GM21528 (cell line): ENCODE data around the gene IMPACT.
A peak's percentile ranks its signal among the peaks of the same experiment; 100 is the strongest.

Experiments
- ATAC-seq: cut with Tn5 transposase; IDR thresholded peaks from one replicate; pipeline ENCODE4 v1.9.1; 2021; ENCODE audit warnings: mild to moderate bottlenecking, moderate library complexity; ENCODE audit not compliant: unreplicated experiment, low FRiP score

Gene IMPACT

DNA sequence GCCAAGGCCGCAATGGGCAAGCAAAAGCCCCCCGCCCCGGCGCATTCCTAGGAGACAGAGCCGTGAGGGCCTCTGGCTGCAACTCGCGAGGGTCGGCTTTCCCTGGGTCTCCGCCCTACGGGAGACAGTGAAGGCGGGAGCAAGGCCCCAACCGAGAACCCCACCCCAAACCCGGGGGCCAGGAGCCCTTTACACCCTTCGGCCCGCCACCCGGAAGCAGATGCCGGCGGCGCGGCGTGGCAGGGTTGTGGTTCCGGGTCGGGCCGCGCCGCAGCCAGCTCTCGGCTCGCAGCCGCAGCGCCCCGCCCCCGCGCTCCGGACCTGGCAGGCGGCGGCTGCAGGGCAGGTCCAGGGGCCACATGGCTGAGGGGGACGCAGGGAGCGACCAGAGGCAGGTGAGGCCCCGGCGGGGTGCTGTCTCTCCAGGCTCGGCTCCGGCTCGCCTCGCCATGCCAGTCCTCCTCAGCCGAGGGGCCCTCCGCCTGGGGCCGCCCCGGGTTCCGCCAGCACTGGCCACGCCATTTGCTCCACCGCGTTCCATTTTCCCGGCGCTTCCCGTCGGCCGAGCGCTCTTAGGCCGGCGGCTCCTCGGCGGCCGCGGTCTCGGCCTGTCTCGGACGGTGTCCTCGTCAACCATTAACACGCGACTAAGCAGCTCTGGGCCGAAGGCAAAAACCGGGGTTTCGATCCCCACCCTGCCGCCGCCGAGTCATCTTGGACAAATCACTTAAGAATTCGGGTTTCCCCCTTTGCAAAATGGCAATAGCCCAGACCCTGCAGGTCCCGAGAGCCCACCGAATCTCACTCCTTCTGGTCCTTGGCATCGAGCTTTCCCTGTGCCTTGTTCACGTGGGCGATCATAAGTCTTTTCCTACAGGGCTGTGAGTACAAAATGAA lies at the start of gene IMPACT:
TSS of gene IMPACT (plus strand) at position 273 of the 897 bp plus-strand sequence. CDS start at position 360, 87 bp downstream.
- ATAC-seq = peak; percentile 86

DNA sequence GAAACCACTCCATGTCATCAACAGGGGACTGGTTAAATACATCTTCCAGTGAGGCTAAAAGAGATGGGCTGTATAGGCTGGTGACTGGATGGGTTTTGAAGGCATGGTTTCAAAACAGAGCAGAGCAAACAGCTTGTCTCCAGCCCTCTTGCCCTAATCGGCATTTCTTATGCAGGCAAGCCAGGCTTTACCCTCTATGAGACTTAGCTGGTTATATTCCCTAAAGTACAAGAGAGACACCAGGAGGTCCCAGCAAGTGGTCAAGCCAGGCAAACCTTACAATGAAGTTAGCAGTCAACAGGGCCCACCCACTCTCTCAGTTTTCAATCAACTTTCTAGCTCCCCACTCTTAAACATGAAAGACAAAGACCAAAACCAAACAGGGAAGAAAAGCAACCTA lies 47.9 kb upstream of the IMPACT start:
- ATAC-seq = no peak

DNA sequence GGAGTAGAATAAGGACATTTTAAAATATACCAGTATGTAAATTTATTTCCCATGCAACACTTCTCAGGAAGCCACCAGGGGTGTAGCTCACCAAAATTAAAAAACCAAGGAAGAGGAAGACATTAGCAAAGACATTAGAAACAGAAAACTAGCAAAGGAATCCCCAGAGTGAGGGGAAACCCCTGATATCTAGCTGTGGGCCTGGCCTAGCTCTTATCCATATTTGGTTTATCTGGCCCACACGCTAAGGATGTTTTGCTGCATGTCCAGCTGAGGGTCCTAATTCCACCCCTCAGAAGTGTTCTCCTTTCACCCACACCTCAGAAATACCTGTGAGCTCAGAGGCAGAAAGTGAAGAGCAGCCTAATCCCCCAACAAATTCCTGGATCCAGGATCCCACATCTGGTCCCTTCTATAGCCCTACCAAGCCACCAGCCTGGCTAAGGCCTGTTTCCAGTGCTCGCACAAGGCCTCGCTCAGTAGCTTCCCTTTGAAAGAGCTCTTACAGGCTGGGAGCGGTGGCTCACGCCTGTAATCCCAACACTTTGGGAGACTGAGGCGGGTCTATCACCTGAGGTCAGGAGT lies 46.2 kb upstream of the IMPACT start:
- no peak for ATAC-seq

- ATAC-seq = no peak
Measured at GRCh38 chr18:24381126-24381525, 45.3 kb upstream of the IMPACT start.

- no peak for ATAC-seq
Measured at GRCh38 chr18:24386681-24387080, 39.8 kb upstream of the IMPACT start.

- no peak for ATAC-seq
Measured at GRCh38 chr18:24388957-24389356, 37.5 kb upstream of the IMPACT start.

DNA sequence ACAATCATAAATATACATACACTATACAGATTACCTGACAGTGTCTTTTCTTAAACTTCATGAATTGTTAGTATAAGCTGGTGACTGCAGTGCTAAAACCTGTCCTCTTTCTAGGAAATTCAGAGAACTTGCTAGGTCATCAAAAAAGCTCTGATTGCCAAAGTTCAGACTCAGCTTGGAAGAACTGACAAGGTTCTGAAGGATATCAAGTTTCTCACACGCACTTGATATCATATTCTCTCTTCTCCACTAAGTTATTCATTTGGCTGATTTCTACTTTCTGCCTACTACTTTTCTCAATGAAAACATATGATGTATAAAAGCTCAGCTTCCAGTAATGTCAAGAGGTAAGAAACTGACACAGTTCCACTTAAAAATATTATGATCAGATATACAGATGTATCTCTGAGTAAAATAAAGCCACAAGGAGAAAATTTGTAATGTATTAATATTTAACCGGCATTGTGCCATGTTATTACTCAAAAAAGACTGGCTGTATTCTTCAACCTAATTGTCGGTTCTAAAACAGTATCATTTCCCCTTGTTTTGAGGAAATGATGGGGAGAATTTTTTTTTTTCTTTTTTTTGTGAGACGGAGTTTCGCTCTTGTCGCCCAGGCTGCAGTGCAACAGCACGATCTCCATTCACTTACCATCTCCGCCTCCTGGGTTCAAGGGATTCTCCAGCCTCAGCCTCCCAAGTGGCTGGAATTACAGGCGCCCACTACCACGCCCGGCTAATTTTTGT lies 31.2 kb upstream of the IMPACT start:
- no peak for ATAC-seq

DNA sequence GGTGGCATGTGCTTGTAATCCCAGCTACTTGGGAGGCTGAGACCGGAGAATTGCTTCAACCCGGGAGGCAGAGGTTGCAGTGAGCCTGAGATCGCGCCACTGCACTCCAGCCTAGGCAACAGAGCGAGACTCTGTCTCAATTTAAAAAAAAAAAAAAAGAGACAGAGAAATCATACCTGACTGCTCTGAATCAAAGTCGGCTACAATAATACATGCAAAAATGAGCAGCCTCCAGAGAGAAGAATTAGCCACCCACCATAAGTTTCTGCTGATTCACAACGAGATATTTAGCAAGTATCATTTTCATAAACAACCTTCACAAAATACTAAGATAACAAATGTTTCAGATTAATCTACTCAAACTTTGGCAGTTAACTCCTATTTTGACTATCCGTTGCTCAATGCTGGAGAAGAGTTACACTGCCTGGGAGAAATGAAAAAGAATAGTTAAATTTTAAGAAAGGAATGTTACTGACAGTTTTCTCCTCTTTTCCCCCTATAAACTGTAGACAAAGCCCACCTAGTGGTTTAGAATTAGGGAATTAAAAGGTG lies 30.3 kb upstream of the IMPACT start:
- no peak for ATAC-seq

DNA sequence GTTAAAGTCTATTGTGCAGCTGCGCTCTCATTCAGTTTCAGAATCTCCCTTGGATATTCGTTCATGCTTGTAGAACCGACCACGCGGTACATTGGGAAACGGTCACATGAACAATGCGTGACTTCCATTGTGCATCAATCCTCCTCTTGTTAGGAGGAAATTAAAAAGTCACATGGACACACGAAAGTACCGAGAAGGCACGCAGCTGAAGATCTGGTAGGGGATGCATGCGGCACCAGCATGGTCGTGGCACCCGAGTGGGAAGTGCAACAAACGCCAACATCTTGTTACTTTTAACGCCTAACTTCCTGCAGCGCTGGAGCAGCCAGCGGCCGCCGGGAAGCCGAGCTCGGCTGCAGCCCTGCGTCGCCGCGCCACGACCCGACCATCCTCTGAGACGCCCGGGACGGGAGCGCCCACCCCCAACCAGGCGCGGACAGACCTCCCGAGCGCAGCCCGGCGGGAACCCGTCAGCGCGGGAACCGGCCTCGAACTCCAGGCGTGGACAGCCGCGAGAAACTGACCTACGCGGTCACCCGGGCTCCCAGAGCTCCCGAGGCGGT lies 29.3 kb upstream of the IMPACT start:
- no peak for ATAC-seq

DNA sequence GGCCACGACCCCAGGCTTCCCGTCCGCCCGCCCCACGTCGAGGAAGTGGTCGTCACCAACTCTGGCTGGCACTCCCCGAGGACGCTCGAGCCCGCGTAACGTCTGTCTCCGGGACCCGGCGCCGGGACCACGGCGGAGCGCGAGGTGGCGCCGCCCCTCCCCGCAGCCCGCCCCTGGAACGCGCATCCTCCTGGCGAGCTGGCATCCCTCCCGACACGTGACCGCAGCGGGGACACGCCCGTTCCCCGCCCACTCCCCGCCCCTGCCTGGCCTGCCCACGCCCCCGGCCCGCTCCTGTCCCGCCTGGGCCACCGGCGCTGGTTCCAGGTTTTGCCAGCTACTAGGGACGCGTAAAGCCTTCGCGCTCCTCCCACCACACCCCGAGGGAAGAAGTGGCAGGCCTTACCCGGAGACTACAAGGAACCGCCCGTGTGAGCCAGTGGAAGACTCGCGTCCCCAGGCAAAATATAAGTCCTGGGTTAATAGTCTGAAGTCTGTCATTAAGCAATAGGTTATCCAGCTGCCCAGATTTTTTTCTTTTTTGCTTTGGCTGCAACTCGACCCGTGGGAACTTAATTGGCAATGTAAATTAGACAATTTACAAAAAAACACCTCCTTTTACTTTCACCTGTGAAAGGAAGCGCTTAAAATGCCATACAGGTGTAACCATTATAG lies 28.6 kb upstream of the IMPACT start, which contains the start of gene OSBPL1A:
TSS of gene OSBPL1A (minus strand) at position 131 of the 675 bp plus-strand sequence. CDS start 20,291 bp downstream, outside the sequence.
- ATAC-seq = peak; percentile 62

DNA sequence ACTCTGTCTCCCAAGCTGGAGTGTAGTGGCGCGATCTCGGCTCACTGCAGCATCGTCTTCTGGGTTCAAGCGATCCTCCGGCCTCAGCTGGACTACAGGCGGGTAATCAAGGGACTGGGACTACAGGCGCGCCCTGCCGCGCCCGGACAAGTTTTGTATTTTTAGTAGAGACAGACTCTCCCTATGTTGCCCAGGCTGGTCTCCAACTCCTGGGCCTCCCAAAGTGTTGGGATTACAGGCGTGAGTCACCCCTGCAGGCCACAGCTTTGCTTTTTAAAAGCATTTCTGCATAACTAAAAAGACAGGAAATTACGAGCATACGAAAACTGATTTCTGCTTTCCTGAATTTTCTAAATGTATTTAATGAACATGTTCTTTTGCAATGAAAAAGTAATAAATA lies 27.9 kb upstream of the IMPACT start:
- no peak for ATAC-seq

- no peak for ATAC-seq
Measured at GRCh38 chr18:24400587-24400986, 25.9 kb upstream of the IMPACT start.

DNA sequence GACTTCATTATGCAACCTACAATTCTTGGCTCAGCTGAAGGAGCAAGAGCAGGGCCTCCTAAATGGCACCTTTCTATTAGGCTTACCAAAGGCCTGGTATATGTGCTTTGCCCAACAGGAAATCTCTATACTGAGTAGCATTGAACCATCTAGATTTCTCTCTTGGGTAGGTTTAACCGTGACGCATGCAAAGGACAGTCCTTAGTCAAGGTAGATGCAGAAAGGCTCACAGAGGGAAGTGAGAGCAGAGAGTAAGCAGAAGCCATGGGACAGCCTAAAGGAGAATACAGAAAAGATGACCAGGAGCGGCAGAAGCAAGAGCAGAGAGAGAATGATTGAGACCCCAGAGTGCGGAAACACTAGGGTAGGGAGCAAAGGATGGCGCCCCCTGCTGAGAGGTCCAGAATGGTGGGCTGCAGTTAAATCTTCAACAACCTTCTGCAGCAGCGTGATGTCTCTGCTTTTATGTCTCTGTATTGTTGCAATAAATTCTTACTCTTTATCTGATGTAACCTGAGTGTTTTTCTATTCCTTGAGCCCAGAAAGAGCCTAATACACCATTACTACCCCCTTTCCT lies 24.2 kb upstream of the IMPACT start:
- no peak for ATAC-seq

DNA sequence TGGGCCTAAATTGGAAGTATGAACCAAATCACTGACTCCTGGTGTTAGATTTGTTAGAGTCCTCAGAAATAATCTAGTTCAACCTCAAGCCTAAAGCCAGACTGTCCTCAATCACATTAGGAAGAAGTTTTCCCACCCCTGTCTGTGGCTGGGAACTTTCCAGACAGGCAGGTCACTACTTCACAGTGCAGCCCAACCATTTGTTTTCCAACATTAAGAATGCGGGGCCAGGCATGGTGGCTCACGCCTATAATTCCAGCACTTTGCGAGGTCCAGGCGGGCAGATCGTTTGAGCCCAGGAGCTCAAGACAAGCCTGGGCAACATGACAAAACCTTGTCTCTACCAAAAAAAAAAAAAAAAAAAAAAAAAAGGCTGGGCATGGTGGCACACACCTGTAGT lies 23.4 kb upstream of the IMPACT start:
- no peak for ATAC-seq

GRCh38 chr18:24404591-24404990 lies 21.9 kb upstream of the IMPACT start:
- ATAC-seq = no peak

DNA sequence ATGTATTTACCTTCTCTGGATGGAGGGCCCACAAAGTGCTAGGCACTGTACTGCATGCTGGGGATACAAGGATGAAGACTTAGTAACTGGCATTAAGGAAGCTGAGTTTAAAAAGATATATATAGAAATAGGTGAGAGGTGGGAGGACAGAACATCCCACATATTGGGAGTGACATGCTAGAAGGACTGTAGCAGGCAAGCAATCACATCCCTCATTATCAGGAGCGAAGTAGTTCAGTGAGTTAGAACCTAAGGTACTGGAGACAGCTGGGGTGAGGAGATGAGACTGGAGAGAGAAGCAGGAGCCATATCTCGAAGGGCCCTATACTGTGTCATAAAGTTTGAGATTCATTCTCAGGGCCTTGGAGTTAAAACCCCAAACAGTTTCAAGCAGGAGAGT lies 18.0 kb upstream of the IMPACT start:
- no peak for ATAC-seq

DNA sequence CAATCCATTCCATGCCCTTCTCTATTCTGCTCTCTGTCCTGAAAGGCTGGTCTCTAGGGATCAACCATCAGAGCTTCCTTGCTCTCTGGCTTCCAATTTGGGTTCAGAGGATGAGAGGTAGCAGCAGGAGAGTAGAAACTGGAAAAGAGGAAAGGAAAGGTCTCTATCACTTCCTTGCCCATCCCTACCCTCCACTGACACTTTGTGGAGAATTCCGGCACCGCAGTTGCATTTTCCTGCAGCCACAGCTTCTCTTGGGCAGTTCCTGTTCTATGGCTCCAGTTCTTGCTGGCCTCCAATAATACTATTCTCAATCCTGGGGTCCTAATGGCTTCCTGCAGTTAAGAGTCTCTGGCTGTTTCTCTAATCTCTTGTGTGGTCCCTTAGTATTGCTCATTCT lies 13.3 kb upstream of the IMPACT start:
- no peak for ATAC-seq

DNA sequence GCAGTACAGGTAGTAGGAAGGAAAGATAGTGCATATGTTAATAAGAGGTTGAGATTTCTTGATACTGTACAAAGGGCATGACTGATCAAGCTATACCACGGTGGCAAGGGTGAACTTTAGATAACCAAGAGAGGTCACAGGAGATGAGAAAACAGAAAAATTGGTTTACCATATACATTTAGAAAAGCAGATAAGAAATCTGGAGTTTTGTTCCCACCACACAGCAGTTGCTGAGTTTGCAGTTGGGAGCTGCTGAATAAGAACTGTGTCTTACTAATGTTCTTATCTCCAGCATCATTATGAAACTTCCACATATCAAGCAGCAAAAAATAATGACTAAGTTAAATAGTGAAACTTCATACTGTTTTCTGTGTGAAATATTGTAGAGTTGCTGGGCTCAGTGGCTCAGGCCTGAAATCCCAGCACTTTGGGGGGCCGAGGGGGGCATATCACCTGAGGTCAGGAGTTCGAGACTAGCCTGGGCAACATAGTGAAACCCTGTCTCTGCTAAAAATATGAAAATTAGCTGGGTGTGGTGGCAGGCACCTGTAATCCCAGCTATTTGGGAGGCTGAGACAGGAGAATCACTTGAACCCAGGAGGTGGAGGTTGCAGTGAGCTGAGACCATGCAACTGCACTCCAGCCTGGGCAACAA lies 12.0 kb upstream of the IMPACT start:
- no peak for ATAC-seq

- ATAC-seq = no peak
Measured at GRCh38 chr18:24417480-24417879, 9.0 kb upstream of the IMPACT start.
